GM19240 (cell line): ENCODE results near the gene MAST4.

Experiments used
- DNase-seq: peaks from one replicate; pipeline ENCODE4 v3.0.0; 2011; ENCODE audit warnings: low spot score; ENCODE audit not compliant: insufficient read length

Gene MAST4

GRCh38 chr5:66603881-66604280 lies 7.7 kb downstream of the MAST4 start:
- DNase-seq, result no peak

DNA sequence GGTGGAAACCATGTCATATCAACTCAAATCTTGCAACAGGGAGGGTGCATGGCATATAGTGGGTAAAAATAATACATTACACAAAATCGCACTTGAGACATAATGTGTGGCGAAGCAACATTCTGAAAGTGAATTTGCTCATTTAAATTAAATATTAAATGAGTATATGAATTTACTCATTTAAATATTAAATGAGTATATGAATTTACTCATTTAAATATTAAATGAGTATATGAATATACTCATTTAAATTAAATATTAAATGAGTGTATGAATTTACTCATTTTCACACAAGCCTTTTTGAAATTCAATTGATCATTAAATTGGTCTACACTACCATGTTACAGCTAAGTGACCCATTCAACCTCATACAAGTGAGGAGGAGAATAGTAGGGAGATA lies 10.5 kb downstream of the MAST4 start:
- no peak for DNase-seq

DNA sequence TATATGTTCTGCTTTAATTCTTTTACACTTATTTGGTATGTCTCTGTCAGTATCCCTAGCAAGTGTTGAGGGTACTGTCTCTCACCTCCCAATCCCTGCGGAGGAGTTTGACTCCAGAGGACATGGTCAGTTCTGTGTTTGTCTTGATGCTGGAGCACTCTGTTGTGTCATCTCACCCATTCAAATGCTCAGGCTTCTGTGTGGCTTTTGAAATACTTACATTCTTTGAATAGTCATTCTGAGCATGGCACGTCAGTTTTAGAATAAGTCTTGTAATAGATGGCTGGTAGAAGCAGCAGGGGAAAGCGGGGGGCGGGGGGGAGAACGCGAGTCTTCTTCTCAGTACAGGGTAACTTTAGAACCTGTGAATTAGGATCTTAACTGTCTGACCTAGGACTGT lies 12.3 kb downstream of the MAST4 start:
- no peak for DNase-seq

DNA sequence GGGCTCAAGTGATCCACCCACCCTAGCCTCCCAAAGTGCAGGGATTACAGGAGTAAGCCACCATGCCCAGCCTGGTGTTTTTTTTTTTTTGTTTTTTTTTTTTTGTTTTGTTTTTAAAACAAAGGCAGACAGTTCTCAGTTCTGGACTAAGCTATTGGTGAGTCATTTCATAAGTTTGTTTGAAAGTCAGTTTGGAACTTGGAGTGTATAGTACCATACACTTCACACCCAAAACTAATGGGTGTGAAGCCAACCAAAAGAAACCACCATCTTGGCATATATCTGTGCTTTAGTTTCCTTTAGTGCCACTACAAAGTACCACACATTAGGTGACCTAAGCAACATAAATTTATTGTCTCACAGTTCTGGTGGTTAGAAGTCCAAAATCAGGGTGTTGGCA lies 13.4 kb downstream of the MAST4 start:
- no peak for DNase-seq

GRCh38 chr5:66612226-66612625 lies 16.0 kb downstream of the MAST4 start:
- DNase-seq, result no peak

GRCh38 chr5:66615136-66615535 lies 18.9 kb downstream of the MAST4 start:
- no peak for DNase-seq

DNA sequence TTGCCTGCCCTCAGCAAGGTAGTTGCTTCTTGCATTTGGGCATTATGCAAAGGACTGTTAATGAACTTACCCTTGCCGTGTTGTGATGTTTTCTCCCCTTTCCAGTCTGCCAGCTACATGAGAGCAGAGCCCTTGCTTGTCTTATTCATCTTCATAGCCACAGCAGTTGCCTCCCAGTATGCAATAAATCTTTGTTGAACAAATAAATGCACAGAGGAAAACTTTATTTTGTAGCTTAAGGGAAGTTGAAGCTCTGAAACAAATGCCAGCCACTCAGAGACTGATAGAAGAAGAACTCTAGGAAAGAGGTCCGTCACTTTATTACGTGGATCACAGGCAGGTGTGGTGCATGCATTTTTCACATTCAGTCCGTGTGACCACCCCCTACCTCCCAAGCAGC lies 19.7 kb downstream of the MAST4 start:
- DNase-seq, result no peak

- no peak for DNase-seq
Measured at GRCh38 chr5:66616520-66617225, 20.5 kb downstream of the MAST4 start.

DNA sequence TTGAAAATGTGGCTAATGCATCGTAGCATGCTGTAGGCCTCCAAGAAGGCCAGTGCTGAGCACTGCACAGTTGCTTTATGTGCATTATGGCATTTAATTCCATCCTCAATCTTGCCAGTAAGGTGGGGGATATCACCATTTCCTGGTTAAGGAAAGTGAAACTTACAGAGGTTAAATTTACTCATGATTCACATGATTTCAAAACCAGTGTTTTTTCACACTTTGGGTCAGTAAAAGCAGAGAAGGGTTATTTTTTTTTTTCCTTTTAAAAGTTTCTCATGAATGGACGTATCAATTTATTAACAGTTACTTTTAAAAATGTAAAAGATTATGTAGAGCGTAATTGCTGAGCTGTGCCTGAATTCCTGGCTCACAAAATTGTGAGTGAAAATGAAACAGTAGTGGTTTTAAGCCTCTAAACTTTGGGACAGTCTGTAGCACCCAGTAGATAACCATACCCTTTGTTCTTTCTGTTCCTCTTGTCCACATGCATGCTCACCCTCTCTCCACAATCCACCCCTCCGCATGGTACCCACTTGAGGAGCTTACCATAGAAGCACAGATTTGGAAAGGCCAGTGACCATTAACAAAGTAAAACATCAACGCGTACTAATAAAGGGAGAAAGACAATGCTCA lies 21.2 kb downstream of the MAST4 start:
- no peak for DNase-seq

DNA sequence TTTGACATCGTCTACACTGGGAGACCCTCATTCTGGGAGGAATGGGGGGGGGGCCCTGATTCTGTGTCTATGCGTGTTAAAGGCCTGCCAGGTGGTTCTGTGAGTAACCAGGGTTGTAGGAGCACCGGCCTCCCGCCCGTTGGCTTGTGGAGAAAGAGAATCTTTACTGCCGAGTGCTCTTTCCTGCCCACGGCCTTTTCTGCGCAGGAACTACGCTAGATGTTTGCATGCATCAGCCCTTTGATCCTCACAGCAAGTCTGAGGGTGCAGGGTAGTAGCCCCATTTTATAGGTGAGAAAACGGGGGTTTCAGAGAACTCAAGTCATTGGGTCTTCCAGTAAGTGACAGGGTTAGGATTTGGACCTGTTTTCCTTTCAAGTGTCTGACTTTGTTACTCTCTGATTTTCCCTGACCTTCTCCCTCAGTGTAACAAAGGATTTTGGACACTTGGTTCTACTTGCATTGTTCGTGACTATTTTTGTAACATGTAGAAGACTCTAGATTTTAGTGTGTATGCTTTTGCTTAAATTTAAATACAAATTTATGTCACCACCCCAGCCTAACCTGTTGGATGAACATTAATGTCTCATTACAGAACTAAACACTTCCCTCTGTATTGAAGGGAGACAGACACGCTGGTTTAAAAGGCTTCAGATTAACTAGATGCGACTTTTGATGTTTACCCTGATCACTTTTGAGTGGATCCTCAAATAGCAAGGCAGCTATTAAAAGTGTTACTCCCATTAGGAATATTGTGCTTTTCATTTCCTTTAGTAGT lies 22.0 kb downstream of the MAST4 start:
- no peak for DNase-seq

GRCh38 chr5:66620711-66621110 lies 24.5 kb downstream of the MAST4 start:
- no peak for DNase-seq

DNA sequence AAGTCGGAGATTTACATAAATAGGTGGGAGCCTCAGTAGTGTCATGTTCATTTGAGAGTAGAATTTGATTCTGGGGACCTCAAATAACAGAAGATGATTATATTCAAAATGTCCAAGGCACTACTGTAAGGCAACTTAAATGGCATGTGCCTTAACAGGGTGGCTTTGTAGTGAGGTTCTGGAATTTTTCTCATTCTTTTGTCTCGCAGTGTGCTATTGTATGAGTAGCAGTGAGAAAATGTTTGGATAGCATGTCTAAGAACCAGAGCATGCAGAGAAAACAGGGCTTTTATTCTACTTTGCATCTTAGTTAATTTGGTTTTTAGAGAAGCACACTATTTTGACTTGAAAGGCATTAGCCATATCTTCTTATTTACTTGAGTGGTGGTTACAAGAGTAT lies 25.0 kb downstream of the MAST4 start:
- DNase-seq, result no peak

GRCh38 chr5:66621736-66622135 lies 25.5 kb downstream of the MAST4 start:
- no peak for DNase-seq

DNA sequence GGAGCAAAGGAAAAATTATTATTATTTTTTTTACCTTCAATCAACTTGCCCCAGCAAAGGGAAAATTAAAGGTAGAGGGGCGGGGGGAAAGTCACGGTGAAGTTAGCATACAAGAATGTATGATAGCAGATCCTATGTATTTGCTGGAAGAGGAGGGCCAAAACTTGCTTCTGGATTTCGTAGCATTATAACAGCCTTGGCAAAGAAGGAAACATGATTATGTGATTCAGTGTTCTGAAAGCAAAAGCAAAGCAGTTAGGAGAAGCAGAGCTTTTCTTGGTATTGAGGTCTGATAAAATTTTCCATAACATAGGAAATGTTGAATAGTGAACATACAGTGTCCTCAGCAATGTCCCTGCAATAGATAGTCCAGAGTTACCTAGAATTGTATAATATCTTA lies 32.4 kb downstream of the MAST4 start:
- no peak for DNase-seq

GRCh38 chr5:66629446-66629845 lies 33.3 kb downstream of the MAST4 start:
- DNase-seq, result no peak

GRCh38 chr5:66633754-66634153 lies 37.6 kb downstream of the MAST4 start:
- DNase-seq, result no peak

DNA sequence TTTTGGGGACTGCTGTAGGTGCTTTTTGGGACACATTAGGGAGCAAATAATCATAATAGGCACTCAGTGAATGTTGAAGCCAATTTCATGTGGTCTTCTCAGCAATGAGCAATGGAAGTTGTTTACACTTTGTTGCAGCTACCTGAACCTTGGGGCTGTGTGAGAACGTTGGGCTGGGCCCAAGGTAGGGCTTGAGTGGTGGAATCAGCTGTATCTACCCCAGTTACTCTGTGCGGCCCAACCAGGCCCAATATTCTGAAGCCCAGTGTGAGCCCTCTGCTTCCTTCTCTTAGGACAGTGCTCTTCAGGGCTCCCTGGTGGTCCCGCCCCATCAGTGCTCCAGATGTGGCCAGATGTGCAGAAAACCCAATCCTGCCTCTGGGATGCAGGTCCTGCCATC lies 38.4 kb downstream of the MAST4 start:
- no peak for DNase-seq

DNA sequence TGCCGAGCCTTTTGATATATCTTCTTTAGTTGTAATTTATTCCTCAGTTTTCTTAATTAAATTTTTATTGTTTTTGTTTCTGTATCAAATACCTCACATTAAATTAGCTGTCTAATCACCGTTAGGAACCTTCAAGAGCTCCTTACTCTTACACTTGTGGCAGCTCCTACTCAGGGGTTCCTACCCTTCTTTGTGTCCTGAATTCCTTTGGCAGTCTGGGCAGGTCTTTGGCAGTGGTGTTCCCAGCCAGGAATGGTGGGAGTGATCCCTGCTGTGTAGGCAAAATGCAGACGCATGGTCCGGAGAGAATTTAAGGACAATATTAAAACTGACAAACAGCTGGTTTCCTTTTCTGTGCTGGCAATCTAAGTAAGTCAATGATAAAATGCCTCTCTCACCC lies 41.8 kb downstream of the MAST4 start:
- DNase-seq, result no peak

DNA sequence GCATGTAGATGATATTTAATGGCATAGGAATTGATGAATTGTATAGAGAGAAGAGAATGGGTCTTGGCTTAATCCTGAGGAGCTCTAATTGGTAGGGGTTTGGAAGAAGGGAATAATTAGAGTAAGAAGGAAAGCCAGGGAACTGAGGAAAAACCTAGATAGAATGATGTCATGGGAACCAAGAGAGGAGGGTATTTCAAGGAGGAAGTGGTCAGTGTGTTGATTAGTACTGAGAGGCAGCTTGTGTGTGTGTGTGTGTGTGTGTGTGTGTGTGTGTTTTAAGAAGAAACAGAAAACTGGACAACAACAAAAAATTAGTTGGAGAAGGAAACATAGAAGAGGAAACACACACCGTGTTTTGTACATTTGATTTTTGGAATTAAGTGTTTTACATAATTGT lies 42.8 kb downstream of the MAST4 start:
- DNase-seq, result no peak

- DNase-seq, result no peak
Measured at GRCh38 chr5:66642538-66642937, 46.3 kb downstream of the MAST4 start.

DNA sequence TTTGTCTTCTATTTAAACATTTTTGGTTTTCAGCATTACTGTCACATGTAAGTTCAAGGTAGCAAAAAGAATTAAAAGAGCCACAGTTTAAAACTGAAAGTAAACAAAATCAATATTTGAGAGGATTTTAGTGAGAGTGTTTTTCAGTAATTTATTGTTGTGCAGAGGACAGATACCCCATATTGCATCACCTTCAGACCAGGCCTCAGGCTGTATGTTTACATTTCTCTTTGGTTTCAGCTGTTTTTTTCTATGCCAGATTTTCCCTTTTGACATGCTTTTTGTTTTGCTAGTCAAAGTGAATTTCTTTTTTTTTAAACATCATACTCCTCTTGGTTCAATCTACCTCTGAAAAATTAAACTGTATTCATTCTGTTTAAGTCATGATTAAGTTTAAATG lies 47.2 kb downstream of the MAST4 start:
- DNase-seq, result no peak

GRCh38 chr5:66644111-66644510 lies 47.9 kb downstream of the MAST4 start:
- DNase-seq, result no peak

DNA sequence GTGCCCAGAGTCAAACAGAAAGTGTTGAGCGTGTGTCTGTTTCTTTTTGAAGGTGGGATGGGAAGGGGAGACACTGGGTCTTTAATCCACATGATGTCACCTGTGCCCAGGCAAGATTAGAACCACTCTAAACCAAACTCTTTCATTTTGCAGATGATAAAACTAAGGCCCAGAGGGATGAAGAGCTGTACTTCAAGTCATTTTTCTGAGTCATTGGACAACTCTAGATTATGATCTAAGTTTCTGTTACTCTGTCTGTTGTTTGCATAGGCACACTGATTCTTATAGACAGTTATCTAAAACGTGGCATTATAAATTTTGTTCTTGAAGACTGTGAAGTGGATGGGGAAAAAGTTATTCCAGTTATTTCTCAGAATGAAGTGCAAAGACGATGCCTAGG lies 48.8 kb downstream of the MAST4 start:
- no peak for DNase-seq
